HEK293T (cell line): ENCODE results near the gene LARP1.

Experiments used
- ARNT ChIP-seq: fragments of 450-650 bp; IDR thresholded peaks from 2 replicates; pipeline ENCODE4 v1.6.1; 2017; ENCODE audit warnings: mild to moderate bottlenecking
- FOXA1 ChIP-seq: fragments of 450-650 bp; IDR thresholded peaks from 2 replicates; pipeline ENCODE4 v1.6.1; 2016; ENCODE audit warnings: mild to moderate bottlenecking
- FOXK2 ChIP-seq: fragments of 450-650 bp; IDR thresholded peaks from 2 replicates; pipeline ENCODE4 v1.6.1; 2016; ENCODE audit warnings: mild to moderate bottlenecking
- FOXM1 ChIP-seq: fragments of 450-650 bp; IDR thresholded peaks from 2 replicates; pipeline ENCODE4 v1.6.1; 2017; ENCODE audit warnings: mild to moderate bottlenecking, borderline replicate concordance
- HDGF ChIP-seq: fragments of 450-650 bp; IDR thresholded peaks from 2 replicates; pipeline ENCODE4 v1.6.1; 2017; ENCODE audit warnings: antibody characterized with exemption, borderline replicate concordance
- LEF1 ChIP-seq: fragments of 450-650 bp; IDR thresholded peaks from 2 replicates; pipeline ENCODE4 v1.6.1; 2017; ENCODE audit warnings: mild to moderate bottlenecking, borderline replicate concordance
- NFRKB ChIP-seq: fragments of 450-650 bp; IDR thresholded peaks from 2 replicates; pipeline ENCODE4 v1.6.1; 2016; ENCODE audit warnings: mild to moderate bottlenecking, moderate library complexity
- SP1 ChIP-seq: fragments of 450-650 bp; IDR thresholded peaks from 2 replicates; pipeline ENCODE4 v1.6.1; 2017
- SUZ12 ChIP-seq: fragments of 450-650 bp; IDR thresholded peaks from 2 replicates; pipeline ENCODE4 v1.6.1; 2016; ENCODE audit warnings: mild to moderate bottlenecking
- ZNF384 ChIP-seq: fragments of 450-650 bp; IDR thresholded peaks from 2 replicates; pipeline ENCODE4 v1.6.1; 2016
- TF ChIP-seq, protein P1 (sequence below): fragments of 450-650 bp; IDR thresholded peaks from 2 replicates; pipeline ENCODE4 v1.6.1; 2016

- no peak for TF ChIP-seq FOXA1
- TF ChIP-seq ARNT, result no peak
- TF ChIP-seq SUZ12, result no peak
- no peak for TF ChIP-seq FOXK2
- TF ChIP-seq FOXM1, result no peak
- TF ChIP-seq ZNF384, result no peak
- TF ChIP-seq, protein P1, sequence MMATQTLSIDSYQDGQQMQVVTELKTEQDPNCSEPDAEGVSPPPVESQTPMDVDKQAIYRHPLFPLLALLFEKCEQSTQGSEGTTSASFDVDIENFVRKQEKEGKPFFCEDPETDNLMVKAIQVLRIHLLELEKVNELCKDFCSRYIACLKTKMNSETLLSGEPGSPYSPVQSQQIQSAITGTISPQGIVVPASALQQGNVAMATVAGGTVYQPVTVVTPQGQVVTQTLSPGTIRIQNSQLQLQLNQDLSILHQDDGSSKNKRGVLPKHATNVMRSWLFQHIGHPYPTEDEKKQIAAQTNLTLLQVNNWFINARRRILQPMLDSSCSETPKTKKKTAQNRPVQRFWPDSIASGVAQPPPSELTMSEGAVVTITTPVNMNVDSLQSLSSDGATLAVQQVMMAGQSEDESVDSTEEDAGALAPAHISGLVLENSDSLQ, result no peak
- TF ChIP-seq LEF1, result no peak
- no peak for TF ChIP-seq NFRKB
- no peak for TF ChIP-seq SP1
- TF ChIP-seq HDGF, result no peak
These were observed 7.1 kb downstream of the LARP1 start for GRCh38 chr5:154762261-154762660.
